Common myeloid progenitor, CD34-positive (primary cell): ENCODE results near the gene LYRM9.
"Not testable (repeated sequence)": the region's sequence is repeated elsewhere in the genome, so short reads cannot be mapped to it uniquely, and the experiment has no call there.

Experiments
- CTCF ChIA-PET: fragments of 350-600 bp; sonication (Branson Sonifier 250); formaldehyde crosslinking; loops from one replicate; lab custom pipeline; 2021; ENCODE audit warnings: antibody characterized with exemption; lab: Charles Lee
- POLR2A ChIA-PET: fragments of 350-600 bp; sonication (Branson Sonifier 250); formaldehyde crosslinking; loops from one replicate; lab custom pipeline; 2021; ENCODE audit warnings: antibody characterized with exemption; lab: Charles Lee
- DNase-seq, 3 donors: peaks; one replicate each; pipeline versions ENCODE4 v3.0.0 to v3.0.0-alpha.2; 2013
- H3K27ac ChIP-seq, 2 experiments: 1 replicate in 1 of 2; 2 replicates in 1 of 2; pipeline ENCODE4 v1.7.0; 2013; ENCODE audit warnings: inconsistent platforms in 2 of 2, low read length in 2 of 2, mild to moderate bottlenecking in 2 of 2, low read depth in 1 of 2, moderate library complexity in 1 of 2; ENCODE audit not compliant: severe bottlenecking in 2 of 2, insufficient read depth in 1 of 2, poor library complexity in 1 of 2
- H3K27me3 ChIP-seq, 5 experiments: replicated peaks in 2 of 5; 1 replicate in 3 of 5; 2 replicates in 2 of 5; pipeline versions ENCODE4 v1.6.1 to v1.7.0; 2013; ENCODE audit warnings: low read length in 4 of 5, mild to moderate bottlenecking in 2 of 5, moderate library complexity in 2 of 5, inconsistent platforms in 1 of 5; ENCODE audit not compliant: insufficient read depth in 5 of 5, control insufficient read depth in 4 of 5
- H3K36me3 ChIP-seq, 4 experiments: 1 replicate in 2 of 4; 2 replicates in 2 of 4; pipeline versions ENCODE4 v1.6.1 to v1.7.0; 2013; ENCODE audit warnings: low read length in 3 of 4, control low read depth in 1 of 4, mild to moderate bottlenecking in 1 of 4; ENCODE audit not compliant: control insufficient read depth in 4 of 4, insufficient read depth in 4 of 4
- H3K4me1 ChIP-seq, 4 experiments: 1 replicate in 3 of 4; 2 replicates in 1 of 4; pipeline versions ENCODE4 v1.6.1 to v1.7.1; 2013; ENCODE audit warnings: low read length in 3 of 4, mild to moderate bottlenecking in 3 of 4, control low read depth in 1 of 4, inconsistent platforms in 1 of 4, moderate library complexity in 1 of 4; ENCODE audit not compliant: control insufficient read depth in 4 of 4, insufficient read depth in 4 of 4; ENCODE audit errors: control extremely low read depth in 1 of 4
- H3K4me3 ChIP-seq, 7 experiments: 1 replicate in 4 of 7; 2 replicates in 3 of 7; pipeline versions ENCODE4 v1.5.1 to v1.7.0; 2013; ENCODE audit warnings: mild to moderate bottlenecking in 7 of 7, low read length in 6 of 7, moderate library complexity in 6 of 7, inconsistent platforms in 2 of 7, low read depth in 2 of 7, control low read depth in 1 of 7; ENCODE audit not compliant: insufficient read depth in 4 of 7, control insufficient read depth in 1 of 7; ENCODE audit errors: extremely low read depth in 1 of 7
- H3K9me3 ChIP-seq, 5 experiments: 1 replicate in 4 of 5; 2 replicates in 1 of 5; pipeline versions ENCODE4 v1.6.1 to v1.7.1; 2013; ENCODE audit warnings: low read length in 4 of 5, mild to moderate bottlenecking in 2 of 5, inconsistent platforms in 1 of 5, low read depth in 1 of 5, moderate library complexity in 1 of 5; ENCODE audit not compliant: control insufficient read depth in 4 of 5, insufficient read depth in 2 of 5; ENCODE audit errors: control extremely low read depth in 1 of 5
- WGBS: methylation state at CpG from one replicate; pipeline ENCODE4 v1.1.5; 2013; ENCODE audit not compliant: insufficient coverage; 5-methylcytosine and 5-hydroxymethylcytosine counted together

Gene LYRM9

GRCh38 chr17:27846808-27847307 is 46.3 kb downstream of the LYRM9 start:
- not testable (repeated sequence) for H3K36me3 ChIP-seq, DNase-seq, H3K27me3 ChIP-seq, H3K27ac ChIP-seq, H3K9me3 ChIP-seq
- WGBS = 86% methylated on average over 11 of the region's 11 CpGs
- ChIA-PET CTCF (interaction anchor here (1.9 kb wide), 1 partner anchor 33 kb away, joined by 11 read pairs; no protein-coding TSS in a partner anchor), POLR2A (interaction anchor here (0.9 kb wide), 1 partner anchor 12 kb away, joined by 3 read pairs; no protein-coding TSS in a partner anchor)
- H3K4me1 ChIP-seq = peaks cover 0 to 17% (median 10%) of the 10 kb centered on the region in 4 experiments
- peak overlapping the region in 2 of 7 experiments; percentile 7 to 35 for H3K4me3 ChIP-seq

DNA sequence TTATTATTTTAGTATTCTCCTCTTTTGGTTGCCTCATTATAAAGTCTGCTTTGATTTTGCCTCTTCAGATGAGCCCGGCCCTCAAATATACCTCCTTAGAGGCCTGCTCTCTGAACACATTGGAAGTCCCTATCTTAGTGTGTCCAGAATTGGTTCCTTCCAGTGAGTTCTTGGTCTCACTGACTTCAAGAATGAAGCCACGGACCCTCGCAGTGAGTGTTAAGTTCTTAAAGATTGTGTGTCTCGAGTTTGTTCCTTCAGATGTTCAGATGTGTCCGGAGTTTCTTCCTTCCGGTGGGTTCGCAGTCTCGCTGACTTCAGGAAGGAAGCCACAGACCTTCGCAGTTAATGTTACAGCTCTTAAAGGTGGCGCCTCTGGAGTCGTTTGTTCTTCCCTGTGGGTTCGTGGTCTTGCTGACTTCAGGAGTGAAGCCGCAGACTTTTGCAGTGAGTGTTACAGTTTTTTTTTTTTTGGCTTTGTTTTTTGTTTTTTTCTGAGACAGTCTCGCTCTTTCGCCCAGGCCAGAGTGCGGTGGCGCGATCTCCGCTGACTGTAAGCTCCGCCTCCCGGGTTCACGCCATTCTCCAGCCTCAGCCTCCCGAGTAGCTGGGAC is 47.0 kb downstream of the LYRM9 start:
- DNase-seq = peak; percentile 54 to 89 (median 78)
- WGBS = 38% methylated on average over 22 of the region's 23 CpGs
- H3K27me3 ChIP-seq = no peaks in the 10 kb centered on the region
- ChIA-PET CTCF (interaction anchor here (1.9 kb wide), 1 partner anchor 34 kb away, joined by 11 read pairs; no protein-coding TSS in a partner anchor), POLR2A (interaction anchor here (0.7 to 0.9 kb wide), 2 partner anchors 11 to 443 kb away, joined by 3 read pairs; no protein-coding TSS in a partner anchor)
- no peak overlapping the region for H3K27ac ChIP-seq
- peaks cover 0 to 17% (median 10%) of the 10 kb centered on the region in 4 experiments for H3K4me1 ChIP-seq
- H3K9me3 ChIP-seq = no peaks in the 10 kb centered on the region
- H3K4me3 ChIP-seq = peak overlapping the region in 4 of 7 experiments; percentile 28 to 35 (median 32)
- no peaks in the 10 kb centered on the region for H3K36me3 ChIP-seq

GRCh38 chr17:27845264-27846041 is 47.7 kb downstream of the LYRM9 start:
- Histone ChIP-seq H3K9me3 (no peaks in the 10 kb centered on the region), H3K4me1 (peaks cover 0 to 17% (median 10%) of the 10 kb centered on the region in 4 experiments), H3K27me3 (no peaks in the 10 kb centered on the region), H3K27ac (no peak overlapping the region), H3K4me3 (peak overlapping the region in 2 of 7 experiments; percentile 30 to 33), H3K36me3 (no peaks in the 10 kb centered on the region)
- 71% methylated on average over 10 of the region's 13 CpGs for WGBS
- POLR2A ChIA-PET = interaction anchor here (0.7 kb wide), 2 partner anchors 317 to 444 kb away, joined by 3 to 6 read pairs; no protein-coding TSS in a partner anchor
- CTCF ChIA-PET = interaction anchor here (1.3 to 1.4 kb wide), 2 partner anchors 38 to 40 kb away, joined by 4 to 5 read pairs; no protein-coding TSS in a partner anchor
- DNase-seq = peak in 1 of 3 donors; percentile 4

GRCh38 chr17:27840688-27841087 is 52.5 kb downstream of the LYRM9 start:
- Histone ChIP-seq H3K4me1 (peaks cover 0 to 9% (median 3%) of the 10 kb centered on the region in 4 experiments), H3K27me3 (no peaks in the 10 kb centered on the region), H3K4me3 (no peak overlapping the region), H3K36me3 (no peaks in the 10 kb centered on the region), H3K9me3 (no peaks in the 10 kb centered on the region), H3K27ac (no peak overlapping the region)
- ChIA-PET POLR2A (no interaction called here), CTCF (interaction anchor here (1.4 kb wide), 1 partner anchor 14 kb away, joined by 4 read pairs; no protein-coding TSS in a partner anchor)
- WGBS = 100% methylated on average over 1 of the region's 1 CpG
- no peak for DNase-seq

DNA sequence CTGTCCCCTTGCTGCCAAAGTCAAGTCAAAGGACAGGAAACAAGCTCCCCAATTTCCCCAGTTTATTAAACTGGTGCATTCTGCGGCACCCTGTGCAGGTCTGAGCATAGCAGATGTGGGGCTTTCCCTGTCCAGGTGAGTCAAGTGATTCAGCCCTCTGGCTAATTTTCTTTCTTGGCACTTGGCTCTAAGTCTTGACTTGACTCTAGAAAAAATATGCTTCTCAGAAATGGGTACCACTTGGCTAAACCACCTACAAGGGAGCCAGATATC is 52.8 kb downstream of the LYRM9 start:
- WGBS = no CpG with 5 or more reads among the region's 1 CpG
- DNase-seq, H3K4me3 ChIP-seq, H3K4me1 ChIP-seq, H3K9me3 ChIP-seq, CTCF ChIA-PET, H3K27ac ChIP-seq, H3K36me3 ChIP-seq, POLR2A ChIA-PET, H3K27me3 ChIP-seq: not testable (repeated sequence)

DNA sequence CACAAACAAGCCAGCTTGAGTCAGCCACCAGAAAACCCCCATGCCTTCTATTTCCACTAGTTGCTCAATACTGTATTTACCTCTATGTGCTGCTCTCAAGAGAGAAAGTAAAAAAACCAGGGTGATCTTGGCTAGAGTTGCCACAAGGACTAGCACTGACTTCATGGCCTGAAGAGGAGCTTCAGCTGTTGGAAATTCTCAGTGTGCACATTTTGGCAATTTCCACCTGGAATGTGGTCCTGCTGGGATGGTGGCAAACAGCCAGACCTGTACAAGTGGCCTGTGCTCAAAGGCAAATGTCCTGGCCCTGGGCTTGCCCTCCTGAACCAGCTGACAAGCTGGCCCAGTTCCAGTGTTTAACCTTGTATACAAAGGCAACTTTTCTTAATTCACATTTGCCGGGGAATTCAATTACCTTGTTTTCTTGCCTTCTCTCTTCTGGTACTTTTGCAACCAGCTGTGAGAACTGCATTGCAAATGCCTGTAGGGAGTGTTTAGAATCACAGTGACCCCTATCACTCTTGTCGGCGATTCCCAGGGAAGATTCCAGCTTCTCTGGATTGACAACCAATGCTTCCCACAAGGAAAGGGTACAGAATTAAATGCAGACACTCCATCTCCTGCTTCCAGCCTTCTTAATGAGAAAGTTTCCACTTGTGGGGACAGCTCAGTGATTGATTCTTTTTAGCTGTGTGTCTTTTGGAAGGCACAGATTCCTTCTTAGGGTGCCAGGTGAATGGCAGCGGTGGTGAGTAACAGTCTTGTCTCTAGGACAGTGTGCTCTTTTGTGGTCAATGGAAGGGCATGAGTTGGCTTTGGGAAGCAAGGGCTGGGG is 53.4 kb downstream of the LYRM9 start:
- H3K4me3 ChIP-seq, CTCF ChIA-PET, H3K4me1 ChIP-seq, POLR2A ChIA-PET, H3K27ac ChIP-seq, DNase-seq, H3K36me3 ChIP-seq, H3K9me3 ChIP-seq, H3K27me3 ChIP-seq: not testable (repeated sequence)
- no CpG with 5 or more reads among the region's 4 CpGs for WGBS
